Loucy (cell line): ENCODE results near the gene ENO1.

Experiments used
- CTCF ChIP-seq: fragments of 200-600 bp; sonication (generic); conservative IDR thresholded peaks from 2 replicates; pipeline ENCODE4 v1.5.1; 2014; ENCODE audit warnings: mild to moderate bottlenecking, antibody characterized with exemption, low read length
- EZH2phosphoT487 ChIP-seq: fragments of 200-600 bp; IDR thresholded peaks from 2 replicates; pipeline ENCODE4 v1.6.1; 2018; ENCODE audit warnings: antibody characterized with exemption, mild to moderate bottlenecking, moderate library complexity, borderline replicate concordance

- no peak for TF ChIP-seq CTCF
- TF ChIP-seq EZH2phosphoT487 = no peak
Measured at GRCh38 chr1:8818325-8818775, 60.1 kb downstream of the ENO1 start.
